ENCODE results near the gene SPOPL.

GRCh38 chr2:138554123-138554522 is 52.6 kb downstream of the SPOPL start:
- TF ChIP-seq EZH2 (optimal IDR thresholded peaks at IDR 0.05; ENCODE audit: low read depth, low read length) (no peak), CTCF (IDR thresholded peaks at IDR 0.05; ENCODE audit: low read length) (no peak)
